ENCODE data around the gene SH3RF3. TPM values are rescaled to one million over a fixed set of nuclear protein-coding genes. Genes with fewer than 3 reads are reported as not detected.

SH3RF3 gene
- polyA plus RNA-seq, 1 donor (not counting 4 experiments of a cell fraction or from before 2014, with no cell fraction given), result 0.08 TPM

DNA sequence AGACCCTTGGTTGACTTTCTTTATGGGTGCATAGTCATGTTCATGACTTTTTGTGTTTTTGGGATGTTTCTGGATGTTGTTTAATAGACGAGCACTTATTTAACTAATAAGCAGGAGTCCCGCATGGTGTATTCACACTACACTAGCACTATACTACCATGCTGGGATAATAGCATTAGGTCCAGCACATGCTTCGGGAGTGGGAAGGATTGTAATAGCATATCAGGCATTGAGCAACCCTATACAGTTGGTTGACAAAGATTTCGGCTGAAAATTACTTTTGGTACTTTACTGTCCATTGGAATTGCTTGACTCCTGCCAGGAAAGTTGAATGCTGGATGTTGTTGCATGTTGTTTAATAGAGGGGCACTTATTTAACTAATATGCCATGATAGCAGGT lies 2.8 kb downstream of the SH3RF3 start:
- dilution Hi-C loops (cut with MboI; ENCODE audit: extremely low pct_ligation_motif_present, low sequenced_read_pairs), result no loop called here
- H3K4me2 ChIP-seq (ENCODE audit: control insufficient read depth, extremely low read depth, insufficient read depth, low read depth, low read length), result no peak overlapping the region
- no peak for FAIRE-seq
- no peak overlapping the region for H3K4me3 ChIP-seq (ENCODE audit: control insufficient read depth in 2 of 3, extremely low read depth in 1 of 3, insufficient read depth in 2 of 3, low read depth in 1 of 3, low read length in 3 of 3)
- no peak overlapping the region for H2AFZ ChIP-seq (ENCODE audit: control insufficient read depth, low read length)
- no peak overlapping the region for H3K27ac ChIP-seq (ENCODE audit: control insufficient read depth, insufficient read depth, low read length)
- H3K36me3 ChIP-seq (ENCODE audit: control insufficient read depth in 2 of 2, extremely low read depth in 1 of 2, insufficient read depth in 2 of 2, low read length in 2 of 2), result no peaks in the 10 kb centered on the region
- no peak for TF ChIP-seq EZH2 (IDR thresholded peaks at IDR 0.05; ENCODE audit: low read length)
- TF ChIP-seq, protein P1, sequence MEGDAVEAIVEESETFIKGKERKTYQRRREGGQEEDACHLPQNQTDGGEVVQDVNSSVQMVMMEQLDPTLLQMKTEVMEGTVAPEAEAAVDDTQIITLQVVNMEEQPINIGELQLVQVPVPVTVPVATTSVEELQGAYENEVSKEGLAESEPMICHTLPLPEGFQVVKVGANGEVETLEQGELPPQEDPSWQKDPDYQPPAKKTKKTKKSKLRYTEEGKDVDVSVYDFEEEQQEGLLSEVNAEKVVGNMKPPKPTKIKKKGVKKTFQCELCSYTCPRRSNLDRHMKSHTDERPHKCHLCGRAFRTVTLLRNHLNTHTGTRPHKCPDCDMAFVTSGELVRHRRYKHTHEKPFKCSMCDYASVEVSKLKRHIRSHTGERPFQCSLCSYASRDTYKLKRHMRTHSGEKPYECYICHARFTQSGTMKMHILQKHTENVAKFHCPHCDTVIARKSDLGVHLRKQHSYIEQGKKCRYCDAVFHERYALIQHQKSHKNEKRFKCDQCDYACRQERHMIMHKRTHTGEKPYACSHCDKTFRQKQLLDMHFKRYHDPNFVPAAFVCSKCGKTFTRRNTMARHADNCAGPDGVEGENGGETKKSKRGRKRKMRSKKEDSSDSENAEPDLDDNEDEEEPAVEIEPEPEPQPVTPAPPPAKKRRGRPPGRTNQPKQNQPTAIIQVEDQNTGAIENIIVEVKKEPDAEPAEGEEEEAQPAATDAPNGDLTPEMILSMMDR (optimal IDR thresholded peaks at IDR 0.05 in 1 of 3, IDR thresholded peaks at IDR 0.05 in 1 of 3, conservative IDR thresholded peaks at IDR 0.05 in 1 of 3; ENCODE audit: extremely low read depth in 1 of 3, insufficient read depth in 2 of 3, low read length in 3 of 3), result no peak
- no peaks in the 10 kb centered on the region for H3K9me3 ChIP-seq (ENCODE audit: control insufficient read depth, low read depth, low read length)
- no peak for DNase-seq (ENCODE audit: low read depth, low spot score)
- no peaks in the 10 kb centered on the region for H4K20me1 ChIP-seq (ENCODE audit: control insufficient read depth, extremely low read depth, insufficient read depth, low read length)
- peaks cover 71% of the 10 kb centered on the region for H3K27me3 ChIP-seq (ENCODE audit: control insufficient read depth, extremely low read depth, insufficient read depth, low read length)
- no peaks in the 10 kb centered on the region for H3K79me2 ChIP-seq (ENCODE audit: control insufficient read depth, insufficient read depth, low read length)
- no peaks in the 10 kb centered on the region for H3K9me1 ChIP-seq (ENCODE audit: control insufficient read depth, extremely low read depth, insufficient read depth, low read length)
- H3K9ac ChIP-seq (ENCODE audit: control insufficient read depth, extremely low read depth, insufficient read depth, low read length), result no peak overlapping the region
- peaks cover 11% of the 10 kb centered on the region for H3K4me1 ChIP-seq (ENCODE audit: control insufficient read depth, extremely low read depth, insufficient read depth, low read length)

DNA sequence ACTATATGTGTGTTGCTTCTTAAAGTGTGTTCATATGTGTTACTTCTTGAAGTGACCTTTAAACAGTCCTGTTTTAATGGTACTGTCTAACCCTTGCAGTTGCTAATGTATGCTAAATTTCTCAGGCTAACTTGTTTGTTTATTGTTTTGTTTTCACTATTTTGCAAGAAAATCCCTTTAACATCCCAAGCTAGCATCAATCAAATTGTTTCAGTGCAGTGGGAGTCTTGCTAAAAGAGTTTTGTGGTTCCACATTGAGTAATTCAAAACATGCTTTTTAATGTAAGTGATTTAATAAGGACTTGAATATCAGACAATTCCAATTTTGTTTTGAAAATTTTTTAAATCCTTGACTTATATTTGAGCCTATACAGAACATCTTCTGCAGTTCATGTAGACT lies 3.6 kb downstream of the SH3RF3 start:
- TF ChIP-seq, protein P1 (optimal IDR thresholded peaks at IDR 0.05 in 1 of 3, IDR thresholded peaks at IDR 0.05 in 1 of 3, conservative IDR thresholded peaks at IDR 0.05 in 1 of 3; ENCODE audit: extremely low read depth in 1 of 3, insufficient read depth in 2 of 3, low read length in 3 of 3), result no peak
- no peak for TF ChIP-seq EZH2 (IDR thresholded peaks at IDR 0.05; ENCODE audit: low read length)
- dilution Hi-C loops (cut with MboI; ENCODE audit: extremely low pct_ligation_motif_present, low sequenced_read_pairs), result no loop called here
- H3K4me1 ChIP-seq (ENCODE audit: control insufficient read depth, extremely low read depth, insufficient read depth, low read length), result peaks cover 11% of the 10 kb centered on the region
- no peaks in the 10 kb centered on the region for H4K20me1 ChIP-seq (ENCODE audit: control insufficient read depth, extremely low read depth, insufficient read depth, low read length)
- no peaks in the 10 kb centered on the region for H3K9me3 ChIP-seq (ENCODE audit: control insufficient read depth, low read depth, low read length)
- FAIRE-seq (no peak), DNase-seq (ENCODE audit: low read depth, low spot score) (no peak)
- H2AFZ ChIP-seq (ENCODE audit: control insufficient read depth, low read length), result no peak overlapping the region
- no peak overlapping the region for H3K27ac ChIP-seq (ENCODE audit: control insufficient read depth, insufficient read depth, low read length)
- no peaks in the 10 kb centered on the region for H3K9me1 ChIP-seq (ENCODE audit: control insufficient read depth, extremely low read depth, insufficient read depth, low read length)
- H3K27me3 ChIP-seq (ENCODE audit: control insufficient read depth, extremely low read depth, insufficient read depth, low read length), result peaks cover 76% of the 10 kb centered on the region
- no peak overlapping the region for H3K4me2 ChIP-seq (ENCODE audit: control insufficient read depth, extremely low read depth, insufficient read depth, low read depth, low read length)
- no peaks in the 10 kb centered on the region for H3K36me3 ChIP-seq (ENCODE audit: control insufficient read depth in 2 of 2, extremely low read depth in 1 of 2, insufficient read depth in 2 of 2, low read length in 2 of 2)
- H3K79me2 ChIP-seq (ENCODE audit: control insufficient read depth, insufficient read depth, low read length), result no peaks in the 10 kb centered on the region
- no peak overlapping the region for H3K9ac ChIP-seq (ENCODE audit: control insufficient read depth, extremely low read depth, insufficient read depth, low read length)
- no peak overlapping the region for H3K4me3 ChIP-seq (ENCODE audit: control insufficient read depth in 2 of 3, extremely low read depth in 1 of 3, insufficient read depth in 2 of 3, low read depth in 1 of 3, low read length in 3 of 3)

All from keratinocyte (primary cell).